Measurements from ENCODE around the gene GPRIN2.
"Not testable (repeated sequence)": the region's sequence is repeated elsewhere in the genome, so short reads cannot be mapped to it uniquely, and the experiment has no call there.

GPRIN2 gene

GRCh38 chr10:46516660-46517416 is 39.6 kb downstream of the GPRIN2 start:
- DNase-seq: no peak

GRCh38 chr10:46515793-46516192 is 40.7 kb downstream of the GPRIN2 start:
- DNase-seq: no peak

- no peak for DNase-seq
Observed at GRCh38 chr10:46515366-46515765, 41.1 kb downstream of the GPRIN2 start.

- no peak for DNase-seq
Observed at GRCh38 chr10:46514899-46515298, 41.6 kb downstream of the GPRIN2 start.

DNA sequence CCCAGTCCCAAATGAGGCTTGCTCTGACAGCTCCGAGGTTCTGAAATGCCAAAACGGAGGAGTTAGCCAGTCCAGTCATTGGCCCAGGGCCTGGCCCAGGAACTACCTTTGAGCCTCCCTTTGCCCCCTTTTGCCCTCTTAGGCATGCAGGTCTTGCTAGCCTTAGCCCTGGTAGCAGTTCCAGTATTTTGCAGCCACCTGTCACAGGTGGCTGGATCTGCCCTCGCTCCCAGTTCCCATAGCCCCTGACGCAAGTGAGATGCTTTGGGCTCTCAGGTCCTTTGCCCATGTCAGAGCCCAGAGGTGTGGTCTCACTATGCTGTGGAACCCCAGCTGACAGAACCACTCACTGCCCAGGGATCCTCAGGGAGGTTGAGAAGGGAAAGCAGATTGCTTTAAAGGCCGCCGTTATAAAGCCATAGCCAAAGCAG is 42.0 kb downstream of the GPRIN2 start:
- no peak for DNase-seq

GRCh38 chr10:46513333-46513732 is 43.1 kb downstream of the GPRIN2 start:
- not testable (repeated sequence) for DNase-seq

DNA sequence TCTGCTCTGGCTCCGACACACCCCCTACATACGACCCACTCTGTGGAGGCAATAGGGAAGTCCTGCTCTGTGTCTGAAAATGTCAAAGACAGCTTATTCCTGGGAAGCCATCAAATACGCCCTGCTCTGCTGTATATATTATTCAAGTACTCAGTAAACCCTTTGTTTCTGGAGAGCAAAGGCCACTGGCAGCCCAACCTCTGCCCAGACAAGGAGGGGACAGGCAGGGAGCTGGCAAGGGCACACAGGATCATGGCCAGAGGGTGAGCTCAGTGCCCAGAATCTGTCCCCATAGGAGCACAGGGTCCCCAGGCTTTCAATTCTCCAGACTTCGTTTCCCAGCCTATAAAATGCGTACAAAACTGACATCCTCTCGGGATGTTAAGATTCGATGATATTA is 43.7 kb downstream of the GPRIN2 start:
- DNase-seq: not testable (repeated sequence)

DNA sequence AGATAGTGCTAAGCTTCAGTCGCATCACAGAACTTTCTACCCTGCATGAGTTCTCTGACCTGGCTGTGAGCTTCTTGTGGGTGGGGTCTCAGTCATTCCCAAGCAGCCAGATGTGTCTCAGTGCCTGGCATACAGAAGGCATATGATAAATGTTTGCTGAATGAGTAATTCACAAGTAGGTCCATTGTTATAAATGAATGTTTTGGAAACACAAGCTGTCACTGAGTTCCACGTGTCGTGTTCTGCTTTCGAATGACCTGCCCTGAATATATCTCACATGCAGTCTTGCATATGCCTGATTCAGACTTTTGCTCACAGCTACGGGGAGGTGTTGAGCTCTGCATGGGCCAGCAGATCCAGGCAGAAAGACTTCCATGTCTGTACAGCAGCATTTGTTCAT is 44.5 kb downstream of the GPRIN2 start:
- DNase-seq: not testable (repeated sequence)
